Fibroblast of lung (primary cell): ENCODE data around the gene DENND1A. TPM values are rescaled to one million over a fixed set of nuclear protein-coding genes. Genes with fewer than 3 reads are reported as not detected.

Experiments
- DNase-seq, 2 donors: peaks; one replicate each; pipeline versions ENCODE4 v3.0.0 to v3.0.0-alpha.2; 2010; ENCODE audit warnings: low read depth in 2 of 2
- H2AFZ ChIP-seq: 2 replicates; pipeline ENCODE4 v1.5.1; 2012; ENCODE audit warnings: low read length, control low read depth, inconsistent platforms
- H3K27ac ChIP-seq: 2 replicates; pipeline ENCODE4 v1.5.1; 2011; ENCODE audit warnings: low read length, control low read depth; ENCODE audit not compliant: insufficient read depth
- H3K27me3 ChIP-seq: 2 replicates; pipeline ENCODE4 v1.5.1; 2011; ENCODE audit warnings: mild to moderate bottlenecking, low read length; ENCODE audit not compliant: control insufficient read depth, insufficient read depth
- H3K36me3 ChIP-seq: 2 replicates; pipeline ENCODE4 v1.5.1; 2011; ENCODE audit warnings: low read length; ENCODE audit not compliant: control insufficient read depth, insufficient read depth
- H3K4me1 ChIP-seq: 2 replicates; pipeline ENCODE4 v1.5.1; 2011; ENCODE audit warnings: low read length; ENCODE audit not compliant: control insufficient read depth, insufficient read depth; ENCODE audit errors: extremely low read depth
- H3K4me2 ChIP-seq: 2 replicates; pipeline ENCODE4 v1.5.1; 2011; ENCODE audit warnings: low read length, control low read depth; ENCODE audit not compliant: insufficient read depth; ENCODE audit errors: extremely low read depth
- H3K4me3 ChIP-seq, 4 experiments: fragments of 200-600 bp in 1 of 4; sonication (generic) in 1 of 4; replicated peaks in 1 of 4; 2 replicates each; pipeline ENCODE4 v1.5.1; 2011 to 2016; ENCODE audit warnings: low read length in 4 of 4, low read depth in 3 of 4, mild to moderate bottlenecking in 3 of 4, control low read depth in 2 of 4, inconsistent platforms in 1 of 4, mixed read lengths in 1 of 4; ENCODE audit not compliant: insufficient read depth in 1 of 4; ENCODE audit errors: control extremely low read depth in 1 of 4
- H3K79me2 ChIP-seq: 2 replicates; pipeline ENCODE4 v1.5.1; 2012; ENCODE audit warnings: mild to moderate bottlenecking, low read length, inconsistent platforms; ENCODE audit not compliant: control insufficient read depth, insufficient read depth
- H3K9ac ChIP-seq: 2 replicates; pipeline ENCODE4 v1.5.1; 2011; ENCODE audit warnings: mild to moderate bottlenecking, low read length, control low read depth; ENCODE audit not compliant: insufficient read depth
- H3K9me3 ChIP-seq: 2 replicates; pipeline ENCODE4 v1.5.1; 2012; ENCODE audit warnings: low read depth, low read length; ENCODE audit not compliant: control insufficient read depth, insufficient read depth
- H4K20me1 ChIP-seq: 2 replicates; pipeline ENCODE4 v1.5.1; 2011; ENCODE audit warnings: low read length; ENCODE audit not compliant: control insufficient read depth, insufficient read depth; ENCODE audit errors: extremely low read depth
- EZH2 ChIP-seq: IDR thresholded peaks from 2 replicates; pipeline ENCODE4 v1.5.1; 2012; ENCODE audit warnings: low read length, control low read depth, mild to moderate bottlenecking; ENCODE audit errors: missing control alignments
- polyA plus RNA-seq, 2 donors: library from polyadenylated mRNA; depleted of rRNA in 1 of 2; stranded (reverse) in 1 of 2; unstranded in 1 of 2; fragments of >200 nt; gene quantifications; 2 replicates each; pipeline ENCODE4 v1.2.1, GENCODE V29; 2011 to 2012; ENCODE audit warnings: missing spikeins in 1 of 2
- total RNA-seq: library from RNA; depleted of rRNA; stranded (reverse); fragments of >200 nt; gene quantifications from 2 replicates; pipeline ENCODE4 v1.2.1, GENCODE V29; 2014
- TF ChIP-seq, protein P1 (sequence below), 2 donors: IDR thresholded peaks in 1 of 2; conservative IDR thresholded peaks in 1 of 2; 1 replicate in 1 of 2; 2 replicates in 1 of 2; pipeline ENCODE4 v1.5.1; 2011 to 2012; ENCODE audit warnings: low read length in 2 of 2, control low read depth in 1 of 2, inconsistent platforms in 1 of 2, low read depth in 1 of 2, mild to moderate bottlenecking in 1 of 2

The DENND1A gene
- total and polyA plus RNA-seq, 2 donors (not counting 1 experiment from before 2014, with no cell fraction given), result 13.0 to 18.3 TPM

GRCh38 chr9:123483191-123483803, 446.6 kb downstream of the DENND1A start:
- Histone ChIP-seq H3K4me1 (no peaks in the 10 kb centered on the region), H2AFZ (no peak overlapping the region), H3K9me3 (no peaks in the 10 kb centered on the region), H3K4me3 (no peak overlapping the region), H3K79me2 (no peaks in the 10 kb centered on the region), H3K27me3 (no peaks in the 10 kb centered on the region), H3K4me2 (no peak overlapping the region), H4K20me1 (no peaks in the 10 kb centered on the region), H3K36me3 (no peaks in the 10 kb centered on the region), H3K9ac (no peak overlapping the region), H3K27ac (no peak overlapping the region)
- TF ChIP-seq, protein P1, sequence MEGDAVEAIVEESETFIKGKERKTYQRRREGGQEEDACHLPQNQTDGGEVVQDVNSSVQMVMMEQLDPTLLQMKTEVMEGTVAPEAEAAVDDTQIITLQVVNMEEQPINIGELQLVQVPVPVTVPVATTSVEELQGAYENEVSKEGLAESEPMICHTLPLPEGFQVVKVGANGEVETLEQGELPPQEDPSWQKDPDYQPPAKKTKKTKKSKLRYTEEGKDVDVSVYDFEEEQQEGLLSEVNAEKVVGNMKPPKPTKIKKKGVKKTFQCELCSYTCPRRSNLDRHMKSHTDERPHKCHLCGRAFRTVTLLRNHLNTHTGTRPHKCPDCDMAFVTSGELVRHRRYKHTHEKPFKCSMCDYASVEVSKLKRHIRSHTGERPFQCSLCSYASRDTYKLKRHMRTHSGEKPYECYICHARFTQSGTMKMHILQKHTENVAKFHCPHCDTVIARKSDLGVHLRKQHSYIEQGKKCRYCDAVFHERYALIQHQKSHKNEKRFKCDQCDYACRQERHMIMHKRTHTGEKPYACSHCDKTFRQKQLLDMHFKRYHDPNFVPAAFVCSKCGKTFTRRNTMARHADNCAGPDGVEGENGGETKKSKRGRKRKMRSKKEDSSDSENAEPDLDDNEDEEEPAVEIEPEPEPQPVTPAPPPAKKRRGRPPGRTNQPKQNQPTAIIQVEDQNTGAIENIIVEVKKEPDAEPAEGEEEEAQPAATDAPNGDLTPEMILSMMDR (conservative IDR thresholded peaks at IDR 0.05 in 1 of 2, IDR thresholded peaks at IDR 0.05 in 1 of 2; ENCODE audit: low read depth in 1 of 2, low read length in 2 of 2), result no peak
- TF ChIP-seq EZH2, result no peak
- no peak for DNase-seq

- no peaks in the 10 kb centered on the region for H3K27me3 ChIP-seq
- H3K4me1 ChIP-seq, result no peaks in the 10 kb centered on the region
- H3K9ac ChIP-seq, result no peak overlapping the region
- no peak for TF ChIP-seq EZH2
- TF ChIP-seq, protein P1 (conservative IDR thresholded peaks at IDR 0.05 in 1 of 2, IDR thresholded peaks at IDR 0.05 in 1 of 2; ENCODE audit: low read depth in 1 of 2, low read length in 2 of 2), result no peak
- H3K4me2 ChIP-seq, result no peak overlapping the region
- H3K36me3 ChIP-seq, result no peaks in the 10 kb centered on the region
- no peak overlapping the region for H3K27ac ChIP-seq
- H3K9me3 ChIP-seq, result no peaks in the 10 kb centered on the region
- no peaks in the 10 kb centered on the region for H4K20me1 ChIP-seq
- no peak overlapping the region for H2AFZ ChIP-seq
- no peaks in the 10 kb centered on the region for H3K79me2 ChIP-seq
- no peak for DNase-seq
- no peak overlapping the region for H3K4me3 ChIP-seq
These were observed 447.5 kb downstream of the DENND1A start for GRCh38 chr9:123482295-123482968.

GRCh38 chr9:123481209-123481865, 448.6 kb downstream of the DENND1A start:
- no peaks in the 10 kb centered on the region for H4K20me1 ChIP-seq
- H2AFZ ChIP-seq, result no peak overlapping the region
- H3K9ac ChIP-seq, result no peak overlapping the region
- no peaks in the 10 kb centered on the region for H3K27me3 ChIP-seq
- H3K4me2 ChIP-seq, result no peak overlapping the region
- no peak overlapping the region for H3K4me3 ChIP-seq
- no peaks in the 10 kb centered on the region for H3K4me1 ChIP-seq
- DNase-seq, result no peak
- H3K27ac ChIP-seq, result no peak overlapping the region
- TF ChIP-seq, protein P1 (conservative IDR thresholded peaks at IDR 0.05 in 1 of 2, IDR thresholded peaks at IDR 0.05 in 1 of 2; ENCODE audit: low read depth in 1 of 2, low read length in 2 of 2), result no peak
- no peak for TF ChIP-seq EZH2
- H3K36me3 ChIP-seq, result no peaks in the 10 kb centered on the region
- H3K9me3 ChIP-seq, result no peaks in the 10 kb centered on the region
- H3K79me2 ChIP-seq, result no peaks in the 10 kb centered on the region
